Measurements from ENCODE around the gene PRTG. TPM values are rescaled to one million over a fixed set of nuclear protein-coding genes. Genes with fewer than 3 reads are reported as not detected.

Gene PRTG
- total RNA-seq, 1 donor from 2014 or later, result 2.1 TPM

DNA sequence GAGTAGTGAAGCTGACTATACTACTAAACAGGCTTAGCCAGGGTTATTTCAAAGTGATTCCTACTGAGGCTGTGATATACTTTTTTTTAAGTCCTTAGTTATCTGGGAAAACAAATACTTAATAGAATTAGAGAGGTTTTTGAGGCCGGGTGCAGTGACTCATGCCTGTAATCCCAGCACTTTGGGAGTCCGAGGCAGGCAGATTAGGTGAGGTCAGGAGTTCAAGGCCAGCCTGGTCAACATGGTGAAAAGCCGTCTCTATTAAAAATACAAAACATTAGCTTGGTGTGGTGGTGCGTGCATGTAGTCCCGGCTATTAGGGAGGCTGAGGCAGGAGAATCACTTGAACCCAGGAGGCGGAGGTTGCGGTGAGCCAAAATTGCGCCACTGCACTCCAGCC is 34.2 kb downstream of the PRTG start:
- no peak overlapping the region for H3K4me3 Mint-ChIP-seq (ENCODE audit: unreplicated experiment)
- H3K9me3 Mint-ChIP-seq (ENCODE audit: unreplicated experiment), result peaks cover 3% of the 10 kb centered on the region
- no peaks in the 10 kb centered on the region for H3K27me3 Mint-ChIP-seq (ENCODE audit: unreplicated experiment)
- no peaks in the 10 kb centered on the region for H3K36me3 Mint-ChIP-seq (ENCODE audit: unreplicated experiment)
- H3K4me1 Mint-ChIP-seq (ENCODE audit: unreplicated experiment), result peaks cover 2% of the 10 kb centered on the region
- no peak for DNase-seq (ENCODE audit: extremely low spot score, unreplicated experiment)
- TF ChIP-seq, protein P1, sequence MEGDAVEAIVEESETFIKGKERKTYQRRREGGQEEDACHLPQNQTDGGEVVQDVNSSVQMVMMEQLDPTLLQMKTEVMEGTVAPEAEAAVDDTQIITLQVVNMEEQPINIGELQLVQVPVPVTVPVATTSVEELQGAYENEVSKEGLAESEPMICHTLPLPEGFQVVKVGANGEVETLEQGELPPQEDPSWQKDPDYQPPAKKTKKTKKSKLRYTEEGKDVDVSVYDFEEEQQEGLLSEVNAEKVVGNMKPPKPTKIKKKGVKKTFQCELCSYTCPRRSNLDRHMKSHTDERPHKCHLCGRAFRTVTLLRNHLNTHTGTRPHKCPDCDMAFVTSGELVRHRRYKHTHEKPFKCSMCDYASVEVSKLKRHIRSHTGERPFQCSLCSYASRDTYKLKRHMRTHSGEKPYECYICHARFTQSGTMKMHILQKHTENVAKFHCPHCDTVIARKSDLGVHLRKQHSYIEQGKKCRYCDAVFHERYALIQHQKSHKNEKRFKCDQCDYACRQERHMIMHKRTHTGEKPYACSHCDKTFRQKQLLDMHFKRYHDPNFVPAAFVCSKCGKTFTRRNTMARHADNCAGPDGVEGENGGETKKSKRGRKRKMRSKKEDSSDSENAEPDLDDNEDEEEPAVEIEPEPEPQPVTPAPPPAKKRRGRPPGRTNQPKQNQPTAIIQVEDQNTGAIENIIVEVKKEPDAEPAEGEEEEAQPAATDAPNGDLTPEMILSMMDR (IDR thresholded peaks at IDR 0.05), result no peak
- no peak overlapping the region for H3K27ac Mint-ChIP-seq (ENCODE audit: unreplicated experiment)

DNA sequence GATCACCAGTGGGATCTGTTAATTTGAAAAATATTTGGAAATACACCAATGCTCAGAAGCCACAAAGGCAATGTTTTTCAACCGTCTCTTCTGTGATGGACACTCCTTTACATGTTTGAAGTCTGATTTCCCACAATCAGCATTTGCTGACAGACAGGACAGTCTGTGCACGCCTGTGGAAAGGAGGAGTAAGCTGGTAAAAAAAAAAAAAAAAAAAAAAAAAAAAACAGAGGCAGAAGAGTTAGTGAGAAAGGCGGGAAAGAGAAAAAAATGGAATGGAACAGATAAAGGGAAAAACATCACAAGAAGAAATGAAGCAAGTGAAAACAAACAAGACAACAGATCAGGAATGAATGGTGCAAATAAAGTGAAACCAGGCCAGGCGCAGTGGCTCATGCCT is 35.0 kb downstream of the PRTG start:
- peaks cover 3% of the 10 kb centered on the region for H3K4me1 Mint-ChIP-seq (ENCODE audit: unreplicated experiment)

DNA sequence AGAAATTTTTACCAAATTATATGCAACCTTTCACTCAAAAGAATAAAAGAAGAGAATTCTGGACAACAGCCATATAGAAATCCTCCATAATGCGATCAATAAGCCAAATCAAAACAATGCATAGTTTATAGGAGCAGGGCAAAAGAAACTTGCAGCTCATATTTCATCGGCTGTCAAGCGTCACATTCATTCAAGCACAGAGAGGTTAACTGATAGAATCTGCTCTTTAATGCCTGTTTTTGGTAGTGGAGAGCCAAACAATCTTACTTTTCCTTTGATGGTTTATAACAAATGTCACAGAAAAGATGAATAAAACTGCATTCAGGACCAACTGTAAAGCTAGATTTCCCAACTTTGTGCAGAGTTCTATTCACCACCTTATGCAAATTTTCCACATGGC is 35.4 kb downstream of the PRTG start:
- no peak overlapping the region for H3K27ac Mint-ChIP-seq (ENCODE audit: unreplicated experiment)
- TF ChIP-seq, protein P1 (IDR thresholded peaks at IDR 0.05), result no peak
- no peak for DNase-seq (ENCODE audit: extremely low spot score, unreplicated experiment)
- no peak overlapping the region for H3K4me3 Mint-ChIP-seq (ENCODE audit: unreplicated experiment)
- H3K27me3 Mint-ChIP-seq (ENCODE audit: unreplicated experiment), result no peaks in the 10 kb centered on the region
- H3K36me3 Mint-ChIP-seq (ENCODE audit: unreplicated experiment), result no peaks in the 10 kb centered on the region
- H3K4me1 Mint-ChIP-seq (ENCODE audit: unreplicated experiment), result peaks cover 3% of the 10 kb centered on the region
- H3K9me3 Mint-ChIP-seq (ENCODE audit: unreplicated experiment), result peaks cover 3% of the 10 kb centered on the region

More for the DNA sequence above, 35.0 kb downstream of the PRTG start:
- Mint-ChIP-seq H3K36me3 (ENCODE audit: unreplicated experiment) (no peaks in the 10 kb centered on the region), H3K27me3 (ENCODE audit: unreplicated experiment) (no peaks in the 10 kb centered on the region), H3K4me3 (ENCODE audit: unreplicated experiment) (no peak overlapping the region), H3K27ac (ENCODE audit: unreplicated experiment) (no peak overlapping the region), H3K9me3 (ENCODE audit: unreplicated experiment) (peaks cover 3% of the 10 kb centered on the region)
- no peak for DNase-seq (ENCODE audit: extremely low spot score, unreplicated experiment)
- TF ChIP-seq, protein P1 (IDR thresholded peaks at IDR 0.05), result no peak

DNA sequence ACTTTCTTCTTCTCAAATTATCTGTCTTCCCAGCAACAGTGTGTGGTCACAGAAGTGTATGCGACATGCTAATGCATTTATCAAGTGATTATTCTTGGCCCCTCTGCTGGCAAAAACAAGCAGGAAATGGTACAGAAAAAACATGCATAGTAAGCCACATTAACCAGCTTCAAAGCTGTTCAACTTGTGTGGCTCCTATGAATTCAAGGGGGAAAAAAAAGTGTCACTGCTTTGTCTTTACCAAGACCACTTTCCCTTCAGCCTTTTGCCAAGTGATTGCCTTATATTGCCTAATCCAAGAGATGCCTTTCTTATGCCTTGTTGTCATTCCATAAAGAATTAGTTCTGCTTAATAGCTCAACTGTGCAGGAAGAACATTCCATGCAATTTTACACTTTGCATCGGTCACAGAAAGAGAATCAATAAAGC is 39.1 kb downstream of the PRTG start:
- peaks cover 3% of the 10 kb centered on the region for H3K4me1 Mint-ChIP-seq (ENCODE audit: unreplicated experiment)
- no peak for DNase-seq (ENCODE audit: extremely low spot score, unreplicated experiment)
- no peaks in the 10 kb centered on the region for H3K27me3 Mint-ChIP-seq (ENCODE audit: unreplicated experiment)
- H3K9me3 Mint-ChIP-seq (ENCODE audit: unreplicated experiment), result no peaks in the 10 kb centered on the region
- H3K4me3 Mint-ChIP-seq (ENCODE audit: unreplicated experiment), result no peak overlapping the region
- H3K36me3 Mint-ChIP-seq (ENCODE audit: unreplicated experiment), result no peaks in the 10 kb centered on the region
- TF ChIP-seq, protein P1 (IDR thresholded peaks at IDR 0.05), result no peak
- H3K27ac Mint-ChIP-seq (ENCODE audit: unreplicated experiment), result no peak overlapping the region

DNA sequence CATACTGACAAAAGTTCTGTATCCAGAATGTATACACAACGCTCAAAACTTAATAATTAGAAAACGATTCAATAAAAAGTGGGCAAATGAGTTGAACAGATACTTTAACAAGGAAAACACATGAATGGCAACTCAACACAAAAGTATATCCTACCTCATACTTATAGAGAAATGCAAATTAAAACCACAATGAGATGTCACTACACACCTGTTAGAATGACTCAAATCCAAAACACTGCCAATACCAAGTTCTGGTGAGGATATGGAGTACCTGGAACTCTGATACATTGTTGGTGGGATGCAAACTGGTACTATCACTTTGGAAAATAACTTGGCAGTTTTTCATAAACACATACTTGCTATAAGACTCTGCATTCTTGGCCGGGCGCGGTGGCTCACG is 42.1 kb downstream of the PRTG start:
- DNase-seq (ENCODE audit: extremely low spot score, unreplicated experiment), result no peak
- Mint-ChIP-seq H3K4me3 (ENCODE audit: unreplicated experiment) (no peak overlapping the region), H3K9me3 (ENCODE audit: unreplicated experiment) (no peaks in the 10 kb centered on the region), H3K4me1 (ENCODE audit: unreplicated experiment) (peaks cover 3% of the 10 kb centered on the region), H3K27ac (ENCODE audit: unreplicated experiment) (no peak overlapping the region), H3K36me3 (ENCODE audit: unreplicated experiment) (no peaks in the 10 kb centered on the region), H3K27me3 (ENCODE audit: unreplicated experiment) (no peaks in the 10 kb centered on the region)
- TF ChIP-seq, protein P1 (IDR thresholded peaks at IDR 0.05), result no peak

Measured in osteocyte (in vitro differentiated cells).